Common myeloid progenitor, CD34-positive (primary cell): ENCODE data around the gene SEMA5B.

Experiments
- CTCF ChIA-PET: fragments of 350-600 bp; sonication (Branson Sonifier 250); formaldehyde crosslinking; loops from one replicate; lab custom pipeline; 2021; ENCODE audit warnings: antibody characterized with exemption; lab: Charles Lee
- POLR2A ChIA-PET: fragments of 350-600 bp; sonication (Branson Sonifier 250); formaldehyde crosslinking; loops from one replicate; lab custom pipeline; 2021; ENCODE audit warnings: antibody characterized with exemption; lab: Charles Lee
- DNase-seq, 3 donors: peaks; one replicate each; pipeline versions ENCODE4 v3.0.0 to v3.0.0-alpha.2; 2013
- H3K27ac ChIP-seq, 2 experiments: 1 replicate in 1 of 2; 2 replicates in 1 of 2; pipeline ENCODE4 v1.7.0; 2013; ENCODE audit warnings: inconsistent platforms in 2 of 2, low read length in 2 of 2, mild to moderate bottlenecking in 2 of 2, low read depth in 1 of 2, moderate library complexity in 1 of 2; ENCODE audit not compliant: severe bottlenecking in 2 of 2, insufficient read depth in 1 of 2, poor library complexity in 1 of 2
- H3K27me3 ChIP-seq, 5 experiments: replicated peaks in 2 of 5; 1 replicate in 3 of 5; 2 replicates in 2 of 5; pipeline versions ENCODE4 v1.6.1 to v1.7.0; 2013; ENCODE audit warnings: low read length in 4 of 5, mild to moderate bottlenecking in 2 of 5, moderate library complexity in 2 of 5, inconsistent platforms in 1 of 5; ENCODE audit not compliant: insufficient read depth in 5 of 5, control insufficient read depth in 4 of 5
- H3K36me3 ChIP-seq, 4 experiments: 1 replicate in 2 of 4; 2 replicates in 2 of 4; pipeline versions ENCODE4 v1.6.1 to v1.7.0; 2013; ENCODE audit warnings: low read length in 3 of 4, control low read depth in 1 of 4, mild to moderate bottlenecking in 1 of 4; ENCODE audit not compliant: control insufficient read depth in 4 of 4, insufficient read depth in 4 of 4
- H3K4me1 ChIP-seq, 4 experiments: 1 replicate in 3 of 4; 2 replicates in 1 of 4; pipeline versions ENCODE4 v1.6.1 to v1.7.1; 2013; ENCODE audit warnings: low read length in 3 of 4, mild to moderate bottlenecking in 3 of 4, control low read depth in 1 of 4, inconsistent platforms in 1 of 4, moderate library complexity in 1 of 4; ENCODE audit not compliant: control insufficient read depth in 4 of 4, insufficient read depth in 4 of 4; ENCODE audit errors: control extremely low read depth in 1 of 4
- H3K4me3 ChIP-seq, 7 experiments: 1 replicate in 4 of 7; 2 replicates in 3 of 7; pipeline versions ENCODE4 v1.5.1 to v1.7.0; 2013; ENCODE audit warnings: mild to moderate bottlenecking in 7 of 7, low read length in 6 of 7, moderate library complexity in 6 of 7, inconsistent platforms in 2 of 7, low read depth in 2 of 7, control low read depth in 1 of 7; ENCODE audit not compliant: insufficient read depth in 4 of 7, control insufficient read depth in 1 of 7; ENCODE audit errors: extremely low read depth in 1 of 7
- H3K9me3 ChIP-seq, 5 experiments: 1 replicate in 4 of 5; 2 replicates in 1 of 5; pipeline versions ENCODE4 v1.6.1 to v1.7.1; 2013; ENCODE audit warnings: low read length in 4 of 5, mild to moderate bottlenecking in 2 of 5, inconsistent platforms in 1 of 5, low read depth in 1 of 5, moderate library complexity in 1 of 5; ENCODE audit not compliant: control insufficient read depth in 4 of 5, insufficient read depth in 2 of 5; ENCODE audit errors: control extremely low read depth in 1 of 5
- WGBS: methylation state at CpG from one replicate; pipeline ENCODE4 v1.1.5; 2013; ENCODE audit not compliant: insufficient coverage; 5-methylcytosine and 5-hydroxymethylcytosine counted together

The SEMA5B gene

DNA sequence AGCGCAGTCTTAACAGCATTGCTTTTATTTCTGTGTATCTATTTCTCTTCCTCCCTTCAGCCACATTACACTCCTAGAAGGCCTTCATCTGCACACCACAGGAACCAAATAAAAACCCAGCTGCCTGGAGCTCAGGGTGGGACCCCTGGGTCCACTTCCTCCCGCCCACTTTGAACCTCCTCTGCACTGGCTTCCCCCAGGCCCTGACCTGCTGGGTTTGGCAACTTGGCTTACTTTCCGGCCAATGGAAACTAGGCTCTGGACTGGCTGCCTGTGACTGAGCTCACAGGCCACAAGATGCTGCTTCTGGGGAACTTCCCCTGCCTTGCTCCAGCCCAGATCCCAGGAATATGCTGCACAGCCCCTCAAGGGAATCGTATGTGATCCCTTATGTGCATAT lies 89.8 kb downstream of the SEMA5B start:
- POLR2A ChIA-PET = no interaction called here
- CTCF ChIA-PET = interaction anchor here (0.9 to 2.4 kb wide), 4 partner anchors 10 to 92 kb away, joined by 3 to 9 read pairs (median 6); no protein-coding TSS in a partner anchor
- Histone ChIP-seq H3K4me1 (peaks cover 0 to under 1% (median 0%) of the 10 kb centered on the region in 4 experiments), H3K27ac (no peak overlapping the region), H3K4me3 (no peak overlapping the region), H3K27me3 (peaks cover 0 to 7% (median 0%) of the 10 kb centered on the region in 5 experiments), H3K9me3 (no peaks in the 10 kb centered on the region), H3K36me3 (no peaks in the 10 kb centered on the region)
- no peak for DNase-seq
- 97% methylated on average over 4 of the region's 4 CpGs for WGBS

DNA sequence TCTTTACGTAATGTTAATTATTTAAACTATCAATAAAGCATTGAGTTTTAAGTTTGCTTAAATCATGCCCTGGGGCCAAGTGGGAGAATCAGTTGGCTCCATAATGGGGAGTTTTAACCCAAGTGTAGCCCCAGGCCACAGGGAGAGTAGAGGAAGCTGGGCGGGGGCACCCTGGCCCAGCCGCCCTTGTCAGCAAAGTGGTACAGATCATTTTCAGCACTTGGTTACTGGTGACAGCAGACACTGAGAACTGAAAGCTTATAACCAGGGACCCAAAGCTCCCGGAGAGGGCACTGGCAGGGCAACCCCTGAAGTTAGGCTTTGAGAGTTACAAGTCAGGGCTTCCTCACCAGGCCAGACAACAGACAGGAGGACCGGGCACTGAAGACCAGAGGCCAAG lies 90.6 kb downstream of the SEMA5B start:
- DNase-seq = no peak
- Histone ChIP-seq H3K27ac (no peak overlapping the region), H3K4me3 (no peak overlapping the region), H3K36me3 (no peaks in the 10 kb centered on the region), H3K4me1 (no peaks in the 10 kb centered on the region), H3K9me3 (no peaks in the 10 kb centered on the region), H3K27me3 (peaks cover 0 to 7% (median 0%) of the 10 kb centered on the region in 5 experiments)
- ChIA-PET CTCF (interaction anchor here (1.4 to 2.4 kb wide), 4 partner anchors 12 to 93 kb away, joined by 5 to 9 read pairs (median 6); no protein-coding TSS in a partner anchor), POLR2A (no interaction called here)
- 100% methylated on average over 4 of the region's 5 CpGs for WGBS

- Histone ChIP-seq H3K9me3 (no peaks in the 10 kb centered on the region), H3K4me3 (no peak overlapping the region)
These were observed 91.2 kb downstream of the SEMA5B start for GRCh38 chr3:122936335-122936734.

DNA sequence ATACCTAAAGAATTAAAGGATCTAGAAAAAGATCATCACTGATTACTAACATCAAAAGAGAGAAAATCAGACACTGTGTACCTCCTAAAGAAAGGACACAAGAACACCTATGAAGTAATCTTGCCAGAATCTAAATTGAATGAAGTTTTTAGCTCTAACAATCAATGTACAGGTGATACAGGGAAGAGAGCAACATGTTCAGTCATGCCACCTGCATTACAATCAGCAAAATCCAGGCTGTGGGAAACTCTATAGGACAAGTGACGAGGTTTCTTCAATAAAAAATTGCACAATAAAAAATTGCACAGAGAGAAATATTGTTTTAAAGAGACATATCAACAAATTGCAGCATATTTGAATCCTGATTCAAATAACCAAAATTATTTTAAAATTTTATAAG lies 93.3 kb downstream of the SEMA5B start:
- POLR2A ChIA-PET = no interaction called here
- Histone ChIP-seq H3K27ac (no peak overlapping the region), H3K27me3 (peaks cover 0 to 8% (median 0%) of the 10 kb centered on the region in 5 experiments), H3K36me3 (no peaks in the 10 kb centered on the region), H3K4me3 (no peak overlapping the region), H3K4me1 (no peaks in the 10 kb centered on the region), H3K9me3 (no peaks in the 10 kb centered on the region)
- WGBS = no CpG with 5 or more reads among the region's 1 CpG
- DNase-seq = no peak
- CTCF ChIA-PET = interaction anchor here (0.7 to 1.8 kb wide), 3 partner anchors 9 to 177 kb away, joined by 4 to 11 read pairs (median 9); no protein-coding TSS in a partner anchor

More at GRCh38 chr3:122936335-122936734, 91.2 kb downstream of the SEMA5B start:
- no peak overlapping the region for H3K27ac ChIP-seq
- H3K36me3 ChIP-seq = no peaks in the 10 kb centered on the region
- POLR2A ChIA-PET = interaction anchor here (0.8 kb wide), 1 partner anchor 10 kb away, joined by 3 read pairs; no protein-coding TSS in a partner anchor
- CTCF ChIA-PET = interaction anchor here (1.4 to 2.4 kb wide), 4 partner anchors 11 to 93 kb away, joined by 5 to 9 read pairs (median 6); no protein-coding TSS in a partner anchor
- peaks cover 0 to 7% (median 0%) of the 10 kb centered on the region in 5 experiments for H3K27me3 ChIP-seq
- 88% methylated on average over 6 of the region's 9 CpGs for WGBS
- no peak for DNase-seq
- no peaks in the 10 kb centered on the region for H3K4me1 ChIP-seq

GRCh38 chr3:122932251-122932967 lies 95.2 kb downstream of the SEMA5B start:
- Histone ChIP-seq H3K4me1 (no peaks in the 10 kb centered on the region), H3K27me3 (peaks cover 0 to 4% (median 2%) of the 10 kb centered on the region in 5 experiments), H3K36me3 (no peaks in the 10 kb centered on the region), H3K4me3 (no peak overlapping the region), H3K9me3 (no peaks in the 10 kb centered on the region), H3K27ac (no peak overlapping the region)
- CTCF ChIA-PET = no interaction called here
- POLR2A ChIA-PET = no interaction called here
- DNase-seq = no peak
- WGBS = 95% methylated on average over 5 of the region's 5 CpGs

- Histone ChIP-seq H3K36me3 (no peaks in the 10 kb centered on the region), H3K9me3 (no peaks in the 10 kb centered on the region), H3K4me1 (no peaks in the 10 kb centered on the region), H3K27me3 (peaks cover 0 to 4% (median 2%) of the 10 kb centered on the region in 5 experiments), H3K27ac (no peak overlapping the region), H3K4me3 (no peak overlapping the region)
- DNase-seq = no peak
- 94% methylated on average over 3 of the region's 4 CpGs for WGBS
- ChIA-PET POLR2A (no interaction called here), CTCF (no interaction called here)
These were observed 95.9 kb downstream of the SEMA5B start for GRCh38 chr3:122931636-122932035.
